Skin of body (tissue), 2 donors: Measurements from ENCODE around the gene C17orf100. TPM values are rescaled to one million over a fixed set of nuclear protein-coding genes. Genes with fewer than 3 reads are reported as not detected.

Experiments
- DNase-seq: peaks from one replicate; lab custom pipeline; 2025; lab: John Stamatoyannopoulos, UW
- total RNA-seq: library from RNA; depleted of rRNA; stranded (reverse); fragments of >200 nt; gene quantifications from one replicate; pipeline ENCODE4 v1.2.3, GENCODE V29; 2014

C17orf100 gene
- 0.89 TPM for total RNA-seq

DNA sequence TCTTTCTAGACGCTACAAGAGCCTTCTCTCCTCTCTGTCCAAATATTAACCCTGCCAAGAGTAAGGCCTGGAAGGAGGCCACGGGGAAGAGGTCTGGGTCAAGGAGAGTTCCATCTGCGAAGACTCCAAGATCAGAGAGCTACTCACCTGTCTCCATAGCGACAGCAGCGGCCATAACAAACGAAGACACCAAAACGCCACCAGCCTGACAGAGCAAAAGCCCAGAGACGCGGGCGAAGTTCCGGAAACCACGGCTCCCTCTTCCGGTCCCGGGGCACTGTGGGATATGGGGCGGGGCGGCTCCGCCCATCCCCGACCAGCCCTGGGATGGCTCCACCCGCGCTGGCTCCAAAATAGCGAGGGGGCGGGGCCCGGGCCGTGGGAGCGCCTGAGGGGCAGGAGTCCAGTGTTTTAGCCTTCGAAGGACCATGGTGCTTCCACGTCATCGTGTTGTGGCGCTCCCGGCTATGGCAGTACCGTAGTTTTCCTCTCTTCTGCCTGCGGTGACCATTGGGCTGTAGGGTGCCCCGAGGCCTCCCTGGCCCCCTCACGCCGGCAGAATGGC lies at the start of gene C17orf100, which contains the start of gene MED31:
Gene C17orf100, plus strand, starts transcription at position 409 of the 565 bp plus-strand sequence. Its CDS starts 152 bp downstream, at position 561.
Gene MED31, minus strand, starts transcription at position 252 of the 565 bp plus-strand sequence. Its CDS starts 77 bp downstream, at position 175.
- DNase-seq = peak; percentile 83

DNA sequence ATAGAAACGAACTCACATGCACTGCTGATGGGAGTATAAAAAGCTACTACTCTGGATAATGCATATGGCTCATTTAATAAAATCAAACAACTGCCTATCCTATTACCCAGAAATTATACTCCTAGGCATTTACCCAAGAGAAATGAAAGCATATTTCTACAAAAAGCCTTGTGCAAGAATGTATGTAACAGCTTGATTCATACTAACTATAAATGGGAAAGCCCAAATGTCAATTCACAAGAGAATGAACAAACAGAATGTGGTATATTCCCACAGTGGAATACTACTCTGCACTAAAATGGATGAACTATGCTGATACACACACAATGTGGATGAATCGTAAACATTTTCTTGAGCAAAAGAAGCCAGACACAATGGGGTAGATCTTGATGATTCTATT lies 49.4 kb upstream of the C17orf100 start:
- DNase-seq = no peak

DNA sequence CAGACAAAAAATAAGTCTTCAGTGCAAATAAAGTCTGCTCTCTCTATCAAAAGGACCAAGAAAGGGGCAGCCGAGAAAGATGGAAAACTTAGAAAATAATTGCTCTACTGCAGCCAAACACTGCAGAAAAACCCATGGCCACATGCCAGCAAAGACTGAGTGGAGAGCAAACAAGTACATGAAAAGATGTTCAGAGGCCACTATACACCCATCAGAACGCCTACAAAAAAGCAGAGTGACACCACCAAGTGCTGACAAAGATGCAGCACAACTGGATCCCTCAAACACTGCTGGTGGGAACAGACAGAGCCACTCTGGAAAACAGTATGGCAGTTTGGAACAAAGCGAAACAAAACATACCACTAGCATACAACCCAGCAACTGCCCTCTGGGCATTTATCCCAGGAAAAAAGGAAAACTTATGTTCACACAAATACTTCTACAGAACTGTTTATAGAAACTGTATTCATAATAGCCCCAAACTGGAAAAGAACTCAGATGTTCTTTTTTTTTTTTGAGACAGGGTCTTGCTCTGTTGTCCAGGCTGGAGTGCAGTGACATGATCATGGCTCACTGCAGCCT lies 47.7 kb upstream of the C17orf100 start:
- DNase-seq = no peak

GRCh38 chr17:6605142-6605541 lies 46.4 kb upstream of the C17orf100 start:
- no peak for DNase-seq

DNA sequence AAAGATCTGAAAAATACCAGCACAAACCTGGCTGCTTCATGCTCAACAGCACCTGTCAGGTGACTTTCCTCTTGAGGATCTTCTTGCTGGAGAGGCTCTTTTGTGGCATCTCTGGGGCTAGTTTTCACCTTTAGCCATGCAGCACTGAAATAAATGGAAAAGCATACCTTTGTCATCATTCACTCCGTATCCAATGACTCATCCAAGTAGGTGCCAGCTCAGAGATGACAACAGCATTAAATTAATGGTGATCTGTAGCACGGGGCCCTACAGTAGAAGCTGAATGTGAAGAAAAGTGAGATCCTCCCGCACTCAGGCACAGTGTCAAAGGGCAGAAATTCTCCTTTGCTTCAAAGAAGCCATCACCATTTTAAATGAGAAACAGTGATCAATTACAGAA lies 43.2 kb upstream of the C17orf100 start:
- DNase-seq = no peak

DNA sequence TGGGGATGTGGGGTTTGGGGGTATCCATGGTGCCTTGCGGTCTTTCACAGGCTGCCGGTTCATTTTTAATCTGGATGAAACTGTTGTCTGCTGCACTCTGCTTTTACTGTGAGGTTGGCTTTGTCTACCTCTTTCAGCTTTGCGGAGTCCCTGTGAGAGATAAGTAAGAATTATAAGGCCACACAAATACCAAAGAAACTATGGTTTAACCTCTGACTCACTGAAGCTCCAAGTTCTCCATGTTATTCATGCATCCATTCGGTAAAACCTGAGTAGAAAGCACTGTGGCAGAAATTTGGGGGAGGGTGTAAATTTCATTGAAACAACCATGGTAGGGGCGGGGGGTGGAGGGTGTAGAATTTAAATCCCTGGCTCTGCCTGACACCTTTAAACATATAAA lies 41.6 kb upstream of the C17orf100 start:
- no peak for DNase-seq

DNA sequence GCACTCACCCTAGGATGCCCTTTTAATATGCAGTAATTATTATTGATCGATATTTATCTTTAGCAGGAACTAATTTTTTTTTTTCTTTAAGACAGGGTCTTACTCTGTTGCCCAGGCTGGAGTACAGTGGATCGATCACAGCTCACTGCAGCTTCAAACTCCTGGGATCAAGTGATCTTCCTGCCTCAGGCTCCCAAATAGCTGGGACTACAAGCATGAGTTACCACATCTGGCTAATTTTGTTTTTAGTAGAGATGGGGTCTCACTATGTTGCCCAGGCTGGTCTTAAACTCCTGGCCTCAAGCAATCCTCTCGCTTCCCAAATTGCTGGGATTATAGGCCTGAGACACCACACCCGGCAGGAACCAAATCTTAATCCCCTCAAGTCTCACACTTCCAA lies 40.3 kb upstream of the C17orf100 start:
- no peak for DNase-seq

DNA sequence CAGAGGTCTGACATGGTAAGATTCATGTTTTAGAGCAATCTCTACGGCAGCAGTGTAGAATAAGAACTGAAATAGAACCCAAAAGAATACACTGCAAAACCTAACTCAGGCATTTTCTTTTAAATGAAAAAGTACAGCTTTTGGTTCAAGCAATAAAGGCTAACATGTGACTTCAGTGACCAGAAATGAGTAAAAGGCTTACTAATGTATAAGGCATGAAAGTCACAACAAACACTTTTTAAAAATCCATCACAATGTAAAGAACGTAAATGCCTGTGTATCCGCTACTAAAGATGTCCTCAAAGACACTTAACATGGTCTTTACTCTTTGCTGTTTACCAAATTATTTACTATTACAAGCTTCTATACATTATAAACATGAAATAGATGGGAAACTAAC lies 27.6 kb upstream of the C17orf100 start:
- no peak for DNase-seq

DNA sequence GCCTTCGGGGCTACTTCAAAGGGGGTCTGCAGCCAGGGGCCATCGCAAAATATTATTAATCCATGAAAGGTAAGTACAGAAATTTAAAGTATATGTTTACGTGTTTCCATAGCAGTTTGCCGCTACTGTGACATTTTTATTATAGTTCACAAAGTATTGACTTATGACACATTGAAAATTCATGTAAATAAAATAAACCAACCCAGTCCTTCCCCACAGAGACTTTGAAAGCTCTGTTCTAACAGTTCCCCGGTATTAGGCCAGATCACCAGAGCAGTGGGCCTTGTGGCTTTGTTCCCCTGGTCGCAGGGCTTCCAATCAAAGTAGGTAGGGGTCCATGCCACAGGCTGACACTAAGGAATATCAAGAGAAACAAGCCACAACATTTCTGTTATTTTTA lies 24.9 kb upstream of the C17orf100 start:
- no peak for DNase-seq

DNA sequence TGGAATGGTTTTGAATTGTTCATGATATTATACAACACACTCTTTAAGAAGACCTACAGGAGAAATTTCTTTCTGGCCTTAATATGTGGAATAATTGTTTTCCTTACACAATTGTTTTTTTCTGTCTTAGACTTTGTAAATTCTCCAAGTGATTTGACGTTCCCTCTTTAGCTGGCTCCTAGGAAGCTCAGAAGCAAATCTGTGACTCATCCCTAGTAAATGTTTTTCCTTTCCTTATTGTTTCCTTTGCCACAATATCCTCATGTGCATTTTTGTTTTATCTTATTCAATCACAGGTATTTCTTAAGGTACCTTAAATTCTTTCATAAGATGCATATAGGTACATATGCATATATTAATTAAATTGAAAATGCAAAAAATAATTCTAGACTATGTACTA lies 24.5 kb upstream of the C17orf100 start:
- DNase-seq = no peak

- DNase-seq = no peak
Observed at GRCh38 chr17:6630390-6630789, 21.2 kb upstream of the C17orf100 start.

DNA sequence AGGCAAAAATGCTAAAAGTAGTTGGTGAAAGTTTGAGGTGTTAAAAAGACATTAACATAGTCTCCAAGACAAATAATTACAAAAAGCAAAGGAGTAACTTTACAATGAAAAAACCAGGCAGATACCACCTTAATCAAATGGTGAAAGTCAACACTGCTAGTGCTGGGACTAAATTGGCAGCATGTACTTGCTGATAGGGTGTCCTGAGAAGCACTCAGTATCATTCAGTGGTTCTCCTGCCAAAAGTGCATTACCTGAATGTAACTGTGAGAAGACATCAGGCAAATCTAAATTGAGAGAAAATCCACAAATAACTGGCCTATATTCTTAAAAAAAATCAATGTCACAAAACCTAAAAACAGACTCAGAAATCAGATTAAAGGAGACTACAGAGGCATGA lies 19.0 kb upstream of the C17orf100 start:
- no peak for DNase-seq

- DNase-seq = no peak
Observed at GRCh38 chr17:6633263-6633662, 18.3 kb upstream of the C17orf100 start.

- DNase-seq = no peak
Observed at GRCh38 chr17:6636105-6636504, 15.5 kb upstream of the C17orf100 start.

- no peak for DNase-seq
Observed at GRCh38 chr17:6636616-6637457, 14.7 kb upstream of the C17orf100 start.

DNA sequence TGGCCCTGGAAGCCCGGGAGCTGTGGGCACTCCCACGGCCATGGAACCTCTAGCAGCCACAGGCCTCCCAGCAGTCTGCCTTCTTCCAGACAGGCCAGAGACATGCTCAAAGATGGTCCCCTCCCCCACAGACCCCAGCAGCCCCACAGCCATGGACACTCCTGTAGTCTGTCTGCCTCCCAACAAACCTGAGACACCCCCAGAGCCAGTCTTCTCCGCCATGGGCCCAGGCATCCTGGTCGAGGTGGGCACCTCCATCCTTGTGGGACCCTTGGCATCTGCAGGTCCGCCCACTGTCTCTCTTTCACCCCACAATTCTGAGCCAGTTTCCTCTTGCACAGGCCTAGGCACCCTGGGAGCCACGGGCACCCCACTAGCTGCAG lies 14.1 kb upstream of the C17orf100 start:
- no peak for DNase-seq

- DNase-seq = no peak
Observed at GRCh38 chr17:6638046-6638908, 13.3 kb upstream of the C17orf100 start.

GRCh38 chr17:6639014-6639585 lies 12.5 kb upstream of the C17orf100 start:
- no peak for DNase-seq

- DNase-seq = no peak
Observed at GRCh38 chr17:6639586-6640535, 11.7 kb upstream of the C17orf100 start.
